GM23248 (cell line): ENCODE results near the gene LGALS12. TPM values are rescaled to one million over a fixed set of nuclear protein-coding genes. Genes with fewer than 3 reads are reported as not detected.

Source experiments
- DNase-seq: peaks from one replicate; pipeline ENCODE4 v3.0.0-alpha.2; 2015
- H2AFZ ChIP-seq: fragments of 200-600 bp; sonication (generic); 2 replicates; pipeline ENCODE4 v1.6.1; 2016; ENCODE audit warnings: antibody characterized with exemption
- H3F3A ChIP-seq: fragments of 200-600 bp; sonication (generic); 2 replicates; pipeline ENCODE4 v1.6.1; 2016; ENCODE audit warnings: mild to moderate bottlenecking, antibody characterized with exemption, mixed run types; ENCODE audit not compliant: insufficient read depth
- H3K27ac ChIP-seq: fragments of 200-600 bp; sonication (generic); 2 replicates; pipeline ENCODE4 v1.5.1; 2016; ENCODE audit warnings: mild to moderate bottlenecking
- H3K27me3 ChIP-seq: fragments of 200-600 bp; sonication (generic); replicated peaks from 2 replicates; pipeline ENCODE4 v1.6.1; 2016; ENCODE audit warnings: mild to moderate bottlenecking; ENCODE audit not compliant: insufficient read depth
- H3K36me3 ChIP-seq: fragments of 200-600 bp; sonication (generic); 2 replicates; pipeline ENCODE4 v1.6.1; 2016; ENCODE audit warnings: low read depth, mild to moderate bottlenecking
- H3K4me1 ChIP-seq: fragments of 200-600 bp; sonication (generic); 2 replicates; pipeline ENCODE4 v1.6.1; 2016; ENCODE audit warnings: mild to moderate bottlenecking; ENCODE audit not compliant: insufficient read depth
- H3K4me2 ChIP-seq: fragments of 200-600 bp; sonication (generic); one replicate; pipeline ENCODE4 v1.6.1; 2016; ENCODE audit warnings: mild to moderate bottlenecking; ENCODE audit not compliant: unreplicated experiment
- H3K4me3 ChIP-seq: fragments of 200-600 bp; sonication (generic); 2 replicates; pipeline ENCODE4 v1.5.1; 2016; ENCODE audit warnings: mild to moderate bottlenecking
- H3K79me2 ChIP-seq: fragments of 200-600 bp; sonication (generic); 2 replicates; pipeline ENCODE4 v1.6.1; 2016; ENCODE audit warnings: mild to moderate bottlenecking; ENCODE audit not compliant: insufficient read depth
- H3K9ac ChIP-seq: fragments of 200-600 bp; sonication (generic); 2 replicates; pipeline ENCODE4 v1.6.1; 2016; ENCODE audit warnings: mild to moderate bottlenecking
- H3K9me2 ChIP-seq: fragments of 200-600 bp; sonication (generic); 2 replicates; pipeline ENCODE4 v1.6.1; 2016; ENCODE audit warnings: mixed run types, mild to moderate bottlenecking, moderate library complexity; ENCODE audit not compliant: insufficient read depth
- H3K9me3 ChIP-seq: fragments of 200-600 bp; sonication (generic); one replicate; pipeline ENCODE4 v1.6.1; 2017; ENCODE audit warnings: low read depth
- H4K20me1 ChIP-seq: fragments of 200-600 bp; sonication (generic); 2 replicates; pipeline ENCODE4 v1.6.0; 2016; ENCODE audit not compliant: insufficient read depth
- EZH2 ChIP-seq: fragments of 200-600 bp; sonication (generic); IDR thresholded peaks from 2 replicates; pipeline ENCODE4 v1.6.1; 2018; ENCODE audit warnings: antibody characterized with exemption, mild to moderate bottlenecking; ENCODE audit not compliant: insufficient read depth, poor library complexity, severe bottlenecking
- EZH2phosphoT487 ChIP-seq: fragments of 200-600 bp; sonication (generic); IDR thresholded peaks from 2 replicates; pipeline ENCODE4 v1.6.1; 2018; ENCODE audit warnings: antibody characterized with exemption, moderate library complexity, mild to moderate bottlenecking, low read depth; ENCODE audit not compliant: insufficient read depth
- WGBS, 2 experiments: methylation state at CpG; one replicate each; pipeline ENCODE4 v1.1.6; 2015 to 2017; ENCODE audit warnings: low lambda C conversion rate in 2 of 2, low coverage in 1 of 2; ENCODE audit errors: missing lambda C conversion rate in 2 of 2; 5-methylcytosine and 5-hydroxymethylcytosine counted together
- in situ Hi-C: fragments of 300-500 bp; cut with MboI; formaldehyde crosslinking; loops from 2 replicates; pipeline ENCODE4 v1.15.0; 2020
- polyA plus RNA-seq: library from polyadenylated mRNA; unstranded; fragments of >200 nt; fragmentation: Nextera tagmentation; extraction: Ambion mirVana; gene quantifications from 2 replicates; pipeline ENCODE4 v1.2.1, GENCODE V29; 2016
- total RNA-seq: library from RNA; depleted of rRNA; stranded (reverse); fragments of >200 nt; shearing (Covaris generic); gene quantifications from 2 replicates; pipeline ENCODE4 v1.2.3, GENCODE V29; 2014

Gene LGALS12
- total and polyA plus RNA-seq, 2 experiments from 2014 or later: not detected

GRCh38 chr11:63534076-63534475 lies 28.2 kb downstream of the LGALS12 start:
- H3K4me2 ChIP-seq: no peak overlapping the region
- H3K4me3 ChIP-seq: no peak overlapping the region
- H3K9ac ChIP-seq: no peak overlapping the region
- H3K27me3 ChIP-seq: no peaks in the 10 kb centered on the region
- in situ Hi-C loops: no loop called here
- no peaks in the 10 kb centered on the region for H4K20me1 ChIP-seq
- no peaks in the 10 kb centered on the region for H3K9me2 ChIP-seq
- DNase-seq: no peak
- H3K4me1 ChIP-seq: 0 out of 2 replicates have a peak, but pooled peaks cover 9% of the 10 kb centered on the region
- no peaks in the 10 kb centered on the region for H3F3A ChIP-seq
- H3K36me3 ChIP-seq: no peaks in the 10 kb centered on the region
- 88 to 92% methylated on average over 3 of the region's 3 CpGs for WGBS, 2 experiments
- TF ChIP-seq EZH2phosphoT487 (no peak), EZH2 (no peak)
- no peaks in the 10 kb centered on the region for H3K79me2 ChIP-seq
- no peaks in the 10 kb centered on the region for H3K9me3 ChIP-seq
- H3K27ac ChIP-seq: no peak overlapping the region
- H2AFZ ChIP-seq: no peak overlapping the region

GRCh38 chr11:63534895-63535461 lies 29.1 kb downstream of the LGALS12 start:
- Histone ChIP-seq H3K4me3 (no peak overlapping the region), H3F3A (no peaks in the 10 kb centered on the region), H3K9me2 (no peaks in the 10 kb centered on the region), H3K4me1 (0 out of 2 replicates have a peak, but pooled peaks cover 9% of the 10 kb centered on the region), H3K9ac (no peak overlapping the region), H3K36me3 (no peaks in the 10 kb centered on the region), H3K79me2 (no peaks in the 10 kb centered on the region), H3K4me2 (no peak overlapping the region), H3K9me3 (no peaks in the 10 kb centered on the region), H3K27ac (no peak overlapping the region), H4K20me1 (no peaks in the 10 kb centered on the region), H3K27me3 (no peaks in the 10 kb centered on the region), H2AFZ (no peak overlapping the region)
- TF ChIP-seq EZH2 (no peak), EZH2phosphoT487 (no peak)
- WGBS, 2 experiments: 84 to 87% methylated on average over 5 of the region's 5 CpGs
- in situ Hi-C loops: no loop called here
- DNase-seq: no peak

DNA sequence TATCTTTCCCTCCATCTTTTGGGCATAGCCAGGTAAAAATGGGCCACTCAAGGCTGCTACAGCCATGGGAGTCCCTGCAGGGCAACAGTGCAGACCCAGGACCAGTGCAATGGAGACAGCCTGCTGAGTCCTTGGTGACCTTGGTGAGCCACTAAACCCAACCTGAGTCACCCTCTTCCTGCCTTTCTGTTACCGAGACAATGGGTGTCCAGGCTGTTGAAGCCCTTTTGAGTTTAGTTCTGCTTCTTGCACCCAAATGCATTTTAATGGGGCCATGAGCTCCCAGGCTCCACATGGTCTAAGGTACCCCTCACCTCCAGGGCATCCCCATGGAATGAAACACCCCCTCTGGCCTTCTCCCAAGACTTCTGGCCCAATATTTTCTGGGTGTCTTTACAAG lies 29.9 kb downstream of the LGALS12 start:
- H3K4me3 ChIP-seq: no peak overlapping the region
- H3K79me2 ChIP-seq: no peaks in the 10 kb centered on the region
- TF ChIP-seq EZH2phosphoT487 (no peak), EZH2 (no peak)
- DNase-seq: no peak
- H2AFZ ChIP-seq: no peak overlapping the region
- H3K36me3 ChIP-seq: no peaks in the 10 kb centered on the region
- no peak overlapping the region for H3K27ac ChIP-seq
- 88 to 96% methylated on average over 1 of the region's 1 CpG for WGBS, 2 experiments
- no peak overlapping the region for H3K4me2 ChIP-seq
- H3K27me3 ChIP-seq: 0 out of 2 replicates have a peak, but pooled peaks cover 2% of the 10 kb centered on the region
- no peak overlapping the region for H3K9ac ChIP-seq
- in situ Hi-C loops: no loop called here
- no peaks in the 10 kb centered on the region for H3K9me3 ChIP-seq
- H3F3A ChIP-seq: no peaks in the 10 kb centered on the region
- H3K9me2 ChIP-seq: no peaks in the 10 kb centered on the region
- H4K20me1 ChIP-seq: no peaks in the 10 kb centered on the region
- H3K4me1 ChIP-seq: 0 out of 2 replicates have a peak, but pooled peaks cover 9% of the 10 kb centered on the region

GRCh38 chr11:63536669-63537292 lies 30.9 kb downstream of the LGALS12 start, which contains the start of gene PLAAT4:
TSS of gene PLAAT4 (plus strand) at chr11:63536808. CDS start at chr11:63536869, 61 bp downstream.
- H3K9me3 ChIP-seq: no peaks in the 10 kb centered on the region
- 0 out of 2 replicates have a peak, but pooled peaks cover 6% of the 10 kb centered on the region for H3K27me3 ChIP-seq
- DNase-seq: peak; percentile 62
- no peak for TF ChIP-seq EZH2
- no peak for TF ChIP-seq EZH2phosphoT487
- H3K4me2 ChIP-seq: peak within 1 kb of the TSS; percentile 87
- peak within 1 kb of the TSS; percentile 27 for H3K9ac ChIP-seq
- in situ Hi-C loops: no loop called here
- H3K36me3 ChIP-seq: no peaks in the 10 kb centered on the region
- WGBS, 2 experiments: 6 to 7% methylated on average over 10 of the region's 10 CpGs
- no peaks in the 10 kb centered on the region for H4K20me1 ChIP-seq
- peak within 1 kb of the TSS; percentile 85 for H2AFZ ChIP-seq
- no peaks in the 10 kb centered on the region for H3K79me2 ChIP-seq
- 0 out of 2 replicates have a peak, but pooled peaks cover 9% of the 10 kb centered on the region for H3K4me1 ChIP-seq
- H3K4me3 ChIP-seq: peak within 1 kb of the TSS; percentile 64
- H3F3A ChIP-seq: no peaks in the 10 kb centered on the region
- H3K9me2 ChIP-seq: no peaks in the 10 kb centered on the region
- no peak within 1 kb of the TSS for H3K27ac ChIP-seq
